NCI-H2196 treated with DMSO at 0.1 percent for 48 hours (cell line): ENCODE measurements around the gene KCNJ6.
"Not testable (repeated sequence)": the region's sequence is repeated elsewhere in the genome, so short reads cannot be mapped to it uniquely, and the experiment has no call there.

Experiments used
- DNase-seq: peaks from one replicate; lab custom pipeline; 2025; ENCODE audit not compliant: unreplicated experiment; lab: John Stamatoyannopoulos, UW

Gene KCNJ6

DNA sequence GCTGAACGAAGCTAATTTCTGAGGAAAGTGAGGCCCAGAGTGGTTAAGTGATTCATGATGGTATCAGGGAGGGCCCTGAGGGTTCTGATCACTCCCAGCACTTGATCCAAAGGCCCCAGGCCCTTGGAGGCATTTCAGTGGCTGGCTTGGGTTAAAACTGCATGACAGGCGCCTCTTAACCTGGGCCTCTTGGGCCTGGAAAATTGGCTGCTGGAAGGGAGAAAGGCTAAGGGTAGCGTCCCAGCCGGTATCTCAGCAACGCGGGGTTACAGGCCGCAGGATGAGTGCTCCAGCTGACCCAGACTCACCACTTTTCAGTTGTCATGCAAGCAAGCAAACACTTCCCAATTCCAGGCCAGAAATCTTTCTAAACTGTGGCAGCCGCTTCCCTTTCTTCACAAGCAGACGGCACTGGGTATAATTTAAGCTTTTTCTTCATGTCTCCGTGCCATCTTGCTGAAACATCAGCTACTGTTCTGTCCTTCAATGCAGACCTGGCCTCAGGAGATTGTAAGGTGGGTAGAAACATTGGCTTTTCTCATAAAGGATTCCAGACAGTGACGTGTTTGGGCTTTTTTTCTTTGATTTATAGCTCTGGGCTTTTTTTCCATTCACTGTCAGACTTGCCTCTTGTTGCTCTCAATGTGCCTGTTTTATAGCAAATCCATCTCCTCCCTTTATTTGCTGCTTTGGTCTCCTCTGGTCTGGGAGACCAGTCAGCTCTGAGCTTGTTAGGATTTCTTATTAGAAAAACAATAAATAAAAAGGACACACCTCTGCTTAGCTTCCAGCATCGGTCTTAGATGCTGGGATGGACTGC lies 229.1 kb downstream of the KCNJ6 start:
- DNase-seq = no peak

DNA sequence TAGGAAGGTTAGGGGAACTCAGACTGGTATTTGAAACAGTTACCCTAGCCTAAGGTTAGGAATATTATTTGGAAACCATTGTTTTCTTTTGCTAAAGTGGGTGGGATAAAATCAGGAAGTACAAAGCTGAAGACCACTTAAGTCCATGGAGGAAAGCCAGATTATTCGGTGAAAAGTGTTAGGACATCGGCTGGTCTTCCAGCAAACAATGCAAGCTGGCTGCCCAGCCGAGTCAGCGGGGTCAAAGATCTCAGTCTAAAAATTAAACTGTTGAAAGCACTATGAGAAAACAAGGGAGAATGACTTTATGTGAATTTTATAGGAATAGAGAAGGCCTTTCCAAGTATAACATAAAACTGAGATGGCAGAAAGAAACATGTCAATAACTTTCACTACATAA lies 231.7 kb downstream of the KCNJ6 start:
- DNase-seq = no peak

DNA sequence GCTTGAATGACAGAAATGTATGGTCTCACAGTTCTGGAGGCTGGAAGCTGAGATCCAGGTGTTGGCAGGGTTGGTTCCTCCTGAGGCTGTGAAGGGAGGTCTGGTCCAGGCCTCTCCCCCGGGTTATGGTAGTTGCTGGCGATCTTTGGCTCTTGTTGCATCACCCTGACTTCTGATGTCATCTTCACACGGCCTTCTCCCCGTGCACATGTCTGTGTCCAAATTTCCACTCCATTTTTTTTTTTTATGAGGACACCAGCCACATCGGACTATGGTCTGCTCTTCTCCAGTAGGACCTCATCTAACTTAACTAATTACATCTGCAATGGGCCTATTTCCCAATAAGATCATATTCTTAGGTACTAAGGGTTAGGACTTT lies 232.2 kb downstream of the KCNJ6 start:
- DNase-seq = no peak

DNA sequence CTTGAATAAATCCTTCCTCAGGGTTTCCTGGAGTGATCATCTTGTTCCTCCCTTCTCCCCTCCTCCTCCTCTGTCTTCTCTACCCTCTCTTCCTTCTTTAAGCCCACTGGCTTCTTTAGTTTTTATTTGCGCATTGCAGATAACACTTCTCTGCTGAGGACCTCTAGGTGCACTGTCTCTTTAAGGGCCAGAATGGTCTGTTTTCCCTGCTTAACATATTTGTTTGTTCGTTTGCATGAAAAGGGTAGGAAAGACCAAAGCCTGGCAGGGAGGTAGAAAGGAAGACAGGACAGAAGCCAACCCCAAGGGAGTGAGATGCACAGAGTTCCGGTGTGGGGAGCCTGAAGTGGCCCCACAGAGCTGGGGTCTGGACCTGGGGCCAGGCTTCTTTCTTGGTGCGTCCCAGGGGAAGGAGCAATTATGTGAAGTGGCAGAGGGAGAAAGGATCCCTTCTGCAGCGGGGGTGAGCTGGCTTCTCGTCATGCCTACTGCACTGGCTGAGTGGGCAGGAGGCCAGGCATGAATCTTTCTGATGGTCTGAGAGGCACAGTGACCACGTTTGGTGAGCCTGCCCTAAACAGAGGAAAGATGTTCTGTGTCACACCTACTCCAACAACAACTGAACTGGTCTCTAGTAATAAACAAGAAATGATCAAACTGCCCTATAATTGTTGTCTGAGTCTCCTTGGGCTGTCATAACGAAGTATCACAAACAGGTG lies 232.7 kb downstream of the KCNJ6 start:
- DNase-seq = no peak

DNA sequence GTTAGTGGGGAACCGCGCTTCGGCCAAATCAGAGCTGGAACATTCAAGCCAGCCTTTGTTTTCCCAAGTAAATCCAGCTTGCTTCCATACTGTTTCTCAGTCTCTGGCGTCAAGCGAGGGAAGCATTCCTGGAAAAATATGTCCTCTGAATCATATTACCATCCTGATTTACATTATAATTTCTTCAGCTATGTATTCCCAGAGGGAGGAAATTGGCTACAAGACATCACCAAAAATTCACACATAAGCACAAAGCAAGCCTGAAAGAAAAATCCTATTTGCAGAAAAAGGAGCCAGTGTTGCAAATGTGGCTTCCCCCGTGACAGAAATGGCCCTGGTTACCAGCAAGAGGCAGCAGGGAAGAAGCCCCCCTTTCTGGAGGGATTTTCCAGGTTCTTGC lies 233.3 kb downstream of the KCNJ6 start:
- no peak for DNase-seq

DNA sequence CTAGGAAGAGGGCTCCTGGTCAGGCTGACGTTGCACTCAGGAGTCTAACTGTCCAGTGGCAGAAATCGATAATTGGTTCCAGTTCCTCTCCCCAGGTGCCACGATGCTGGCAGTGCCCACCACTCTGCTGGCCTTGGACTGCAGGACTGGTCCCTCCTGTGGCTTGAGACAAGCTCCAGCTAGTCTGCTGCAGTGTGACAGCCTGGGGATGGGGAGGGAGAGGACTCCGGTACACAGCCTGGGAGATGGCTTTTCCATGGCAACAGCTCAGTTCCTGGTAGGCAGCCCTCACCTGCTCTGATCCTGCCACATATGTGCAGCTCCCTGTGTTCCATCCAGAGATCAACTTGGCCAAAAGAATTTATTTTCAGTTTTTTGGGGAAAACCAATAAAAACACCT lies 239.3 kb downstream of the KCNJ6 start:
- no peak for DNase-seq

DNA sequence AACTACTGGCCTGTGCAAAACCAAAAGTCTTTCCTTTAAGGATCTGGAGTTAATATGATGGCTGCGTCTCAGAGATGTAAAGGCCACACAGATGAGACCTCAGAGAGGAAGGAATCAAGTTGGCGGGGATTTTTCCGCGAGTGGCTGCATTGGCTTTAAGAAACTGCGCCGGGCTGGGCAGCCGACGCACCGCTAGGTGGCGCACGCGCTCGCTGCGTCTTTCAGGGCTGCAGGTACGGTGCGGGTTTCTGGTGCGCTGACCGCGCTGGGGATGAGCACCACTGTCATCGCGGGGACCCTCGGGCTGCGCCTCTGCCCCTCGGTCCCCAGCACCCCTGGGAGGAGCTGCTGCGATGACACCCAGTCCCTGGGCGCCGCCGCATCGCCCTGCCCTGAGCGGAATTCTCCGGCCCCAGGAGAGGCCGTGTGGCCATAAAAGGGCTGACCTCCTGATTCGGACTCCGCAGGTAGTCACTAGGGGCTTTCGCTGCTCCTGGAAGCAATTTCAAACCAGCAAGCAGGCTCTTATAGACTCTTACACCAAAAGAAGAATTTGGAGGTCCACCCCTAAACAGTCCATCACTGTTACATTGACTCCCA lies 241.0 kb downstream of the KCNJ6 start:
- DNase-seq = no peak

DNA sequence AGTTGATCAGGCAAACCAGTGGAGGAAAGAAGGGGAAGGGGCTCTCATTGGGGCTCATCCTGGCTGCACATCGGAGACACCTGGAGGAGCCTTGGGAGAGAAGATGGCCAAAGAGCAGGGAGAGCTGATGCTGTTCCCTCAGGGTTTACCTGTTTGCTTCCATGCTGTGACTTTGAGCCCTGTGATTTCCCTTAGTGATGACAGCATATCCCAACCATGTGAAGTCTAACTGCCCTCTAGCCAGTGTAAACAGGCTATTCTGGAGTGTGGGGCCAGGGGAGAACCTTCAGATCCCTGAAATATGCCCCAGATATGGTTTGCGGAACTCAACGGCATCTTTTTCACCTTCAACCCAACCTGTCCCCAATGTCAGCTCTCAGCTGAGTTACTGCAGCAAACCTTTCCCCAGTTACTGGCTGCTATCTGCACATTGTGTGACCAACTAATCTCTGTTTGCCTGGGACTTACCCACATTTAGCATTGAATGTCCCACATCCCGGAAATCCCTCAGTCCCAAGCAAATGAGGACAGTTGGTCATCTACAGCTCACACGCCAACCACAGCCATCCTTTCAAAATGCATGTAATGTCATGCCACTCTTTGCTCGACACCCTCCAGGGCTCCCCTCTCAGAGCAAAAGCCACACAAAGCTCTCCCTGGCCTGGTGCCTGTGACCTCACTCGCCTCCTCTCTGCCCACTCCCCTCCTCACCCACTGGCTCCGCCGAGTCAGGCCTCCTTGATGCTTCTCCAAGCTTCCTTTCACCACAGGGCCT lies 242.3 kb downstream of the KCNJ6 start:
- no peak for DNase-seq

DNA sequence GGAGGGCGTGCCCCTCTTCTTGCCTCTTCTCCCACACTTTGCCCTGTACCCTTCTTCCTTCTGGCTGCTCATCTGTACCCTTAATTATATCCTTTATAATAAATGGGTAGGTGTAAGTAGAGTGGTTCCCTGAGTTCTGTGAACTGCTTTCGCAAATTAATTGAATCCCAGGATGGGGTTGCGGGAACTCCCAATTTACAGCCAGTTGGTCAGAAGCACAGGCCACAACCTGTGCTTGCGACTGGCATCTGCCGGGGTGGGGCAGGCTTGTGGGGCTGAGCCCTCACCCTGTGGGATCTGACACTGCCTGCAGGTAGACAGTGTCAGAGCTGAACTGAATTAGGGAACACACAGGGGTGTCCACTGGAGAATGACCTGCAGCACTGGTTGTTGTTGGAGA lies 244.9 kb downstream of the KCNJ6 start:
- no peak for DNase-seq

DNA sequence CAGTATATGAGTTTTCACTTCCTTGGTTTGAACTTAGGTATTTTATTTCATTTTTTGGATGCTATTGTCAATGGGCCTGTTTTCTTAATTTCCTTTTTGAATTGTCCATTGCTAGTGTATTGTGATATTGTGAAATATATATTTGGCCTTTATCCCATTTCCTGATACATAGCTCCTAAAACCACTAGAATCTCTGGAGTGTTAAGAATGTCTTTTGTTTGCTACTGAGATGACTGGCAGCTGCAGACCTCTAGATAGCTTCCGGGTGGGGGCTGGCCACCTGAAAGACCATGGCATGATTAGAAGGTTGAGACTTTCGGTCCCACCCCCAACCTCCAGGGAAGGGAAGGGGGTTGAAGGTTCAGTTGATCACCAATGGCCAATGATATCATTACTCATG lies 245.4 kb downstream of the KCNJ6 start:
- DNase-seq = no peak

DNA sequence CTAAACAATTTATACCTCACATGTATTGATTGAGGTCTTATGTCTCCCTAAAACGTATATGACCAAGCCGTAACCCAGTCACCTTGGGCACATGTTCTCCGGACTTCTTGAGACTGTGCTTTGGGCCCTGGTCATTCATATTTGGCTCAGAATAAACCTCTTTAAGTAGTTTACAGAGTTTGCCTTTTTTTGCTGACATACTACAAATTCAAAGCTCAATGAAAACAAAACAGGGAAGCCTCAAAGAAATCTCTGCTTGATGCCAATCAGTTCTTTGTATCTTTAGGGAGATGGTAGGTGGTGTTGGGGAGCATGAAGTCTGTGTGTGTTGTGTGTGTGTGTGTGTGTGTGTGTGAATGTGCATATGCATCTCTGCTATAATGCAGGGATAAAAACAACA lies 247.0 kb downstream of the KCNJ6 start:
- DNase-seq = no peak

DNA sequence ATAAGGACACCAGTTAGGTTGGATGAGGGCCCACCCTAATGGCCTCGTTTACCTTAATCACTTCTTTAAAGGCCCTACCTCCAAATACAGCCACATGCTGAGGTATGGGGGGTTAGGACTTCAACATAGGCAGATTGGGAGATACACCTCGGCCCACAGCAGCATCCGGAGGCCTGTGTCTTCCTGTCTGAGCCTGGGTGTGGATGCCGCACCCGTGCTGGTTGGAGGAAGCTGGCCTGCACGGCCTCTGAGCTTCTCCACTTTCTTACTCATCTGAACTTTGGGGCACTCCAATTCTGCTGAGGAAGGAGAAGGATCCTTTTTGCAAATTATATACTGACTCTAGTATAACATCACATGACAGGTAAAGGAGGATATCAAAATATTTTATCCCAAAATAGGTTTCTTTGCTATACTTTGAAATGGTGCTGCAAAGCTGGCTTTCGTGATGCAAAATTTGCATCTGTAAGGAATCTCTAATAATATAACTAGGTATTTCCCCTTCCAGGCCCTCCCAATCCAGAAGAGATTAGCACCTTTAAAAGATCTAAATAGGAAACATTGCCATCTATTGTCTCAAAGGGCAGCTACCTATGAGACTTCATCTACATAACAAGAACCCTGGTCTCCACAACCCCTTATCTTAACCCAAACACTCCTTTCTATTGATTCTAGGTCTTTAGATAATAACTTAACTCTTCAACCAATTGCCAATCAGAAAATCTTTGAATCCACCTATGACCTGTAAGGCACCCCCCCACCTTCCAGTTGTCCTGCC lies 247.6 kb downstream of the KCNJ6 start:
- DNase-seq = no peak

DNA sequence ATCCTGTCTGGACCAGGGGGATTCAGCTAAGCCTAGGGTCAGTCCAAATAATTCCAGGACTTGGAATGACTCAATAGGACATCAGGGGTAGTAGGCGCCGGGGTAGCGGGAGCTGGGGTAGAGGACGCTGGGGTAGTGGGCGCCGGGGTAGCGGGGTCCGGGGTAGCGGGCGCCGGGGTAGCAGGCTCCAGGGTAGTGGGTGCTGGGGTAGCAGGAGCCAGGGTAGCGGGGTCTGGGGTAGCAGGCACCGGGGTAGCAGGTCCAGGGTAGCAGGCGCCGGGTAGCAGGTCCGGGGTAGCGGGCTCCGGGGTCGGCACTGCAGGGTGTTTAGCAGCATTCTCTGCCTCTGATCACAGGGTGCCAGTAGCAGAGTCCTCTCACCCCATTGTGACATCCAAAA lies 248.9 kb downstream of the KCNJ6 start:
- DNase-seq = no peak

DNA sequence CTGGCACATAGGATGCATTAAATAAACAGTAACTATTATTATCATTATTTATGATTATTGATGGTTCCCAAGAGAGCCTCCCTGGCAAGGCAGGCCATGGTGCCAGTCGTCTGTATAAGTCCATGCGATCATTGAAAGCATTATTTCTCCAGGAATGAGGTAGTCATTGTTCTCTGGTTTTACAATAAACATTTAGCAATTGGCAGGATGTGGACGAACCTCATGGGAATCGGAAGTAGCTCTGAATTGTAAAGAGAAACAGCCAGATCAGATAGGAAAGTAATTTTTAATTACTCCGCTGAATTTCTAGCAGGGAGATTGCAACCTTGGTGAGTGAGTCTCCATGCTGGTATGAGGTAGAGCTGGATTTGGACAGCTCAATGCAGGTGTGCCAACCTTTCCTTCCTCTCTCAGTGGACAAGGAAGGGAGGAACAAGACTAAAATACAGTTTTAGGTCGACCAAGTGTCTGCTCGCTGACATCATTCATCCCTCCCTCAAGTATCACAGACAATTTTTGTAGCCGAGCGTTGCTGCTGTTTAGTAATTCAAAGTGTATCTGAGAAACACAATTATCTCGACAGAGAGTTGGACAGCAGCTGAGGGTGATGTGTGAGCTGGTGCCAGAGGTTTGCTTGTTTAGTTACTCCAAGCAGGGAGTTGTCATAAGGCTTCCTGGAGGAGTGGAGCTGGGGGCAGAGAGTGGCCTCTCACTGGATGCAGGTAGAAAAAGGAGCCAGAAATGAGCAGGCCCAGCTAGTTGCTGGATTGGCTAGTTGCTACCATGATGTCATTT lies 250.8 kb downstream of the KCNJ6 start:
- DNase-seq = no peak

DNA sequence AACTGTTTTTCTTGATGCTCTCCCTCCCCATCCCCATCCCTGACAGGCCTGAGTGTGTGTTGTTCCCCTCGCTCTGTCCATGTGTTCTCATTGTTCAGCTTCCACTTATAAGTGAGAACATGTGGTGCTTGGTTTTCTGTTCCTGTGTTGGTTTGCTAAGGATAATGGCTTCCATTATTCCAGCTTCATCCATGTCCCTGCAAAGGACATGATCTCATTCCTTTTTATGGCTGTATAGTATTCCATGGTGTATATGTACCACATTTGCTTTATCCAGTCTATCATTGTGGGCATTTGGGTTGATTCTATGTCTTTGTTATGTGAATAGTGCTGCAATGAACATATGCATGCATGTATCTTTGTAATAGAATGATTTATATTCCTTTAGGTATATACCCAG lies 254.0 kb downstream of the KCNJ6 start:
- DNase-seq = not testable (repeated sequence)

DNA sequence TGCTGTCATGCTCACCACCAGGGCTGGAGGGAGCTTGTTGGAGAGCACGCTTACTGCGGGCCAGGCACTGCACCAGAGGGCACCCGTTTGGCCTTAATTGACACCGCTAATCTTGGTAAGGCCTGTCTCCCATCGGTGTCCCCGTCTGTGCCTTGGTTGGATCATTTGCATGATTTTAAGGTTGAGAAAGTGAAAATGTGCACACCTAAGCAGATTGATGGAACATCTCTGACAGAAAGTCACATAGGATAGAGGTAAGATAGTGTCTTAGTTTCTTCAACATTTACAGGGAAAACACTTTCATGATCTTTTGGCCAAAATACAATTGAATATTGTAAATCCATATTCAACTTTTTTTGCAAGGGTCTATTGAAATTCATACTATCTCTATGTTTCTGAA lies 255.5 kb downstream of the KCNJ6 start:
- no peak for DNase-seq

DNA sequence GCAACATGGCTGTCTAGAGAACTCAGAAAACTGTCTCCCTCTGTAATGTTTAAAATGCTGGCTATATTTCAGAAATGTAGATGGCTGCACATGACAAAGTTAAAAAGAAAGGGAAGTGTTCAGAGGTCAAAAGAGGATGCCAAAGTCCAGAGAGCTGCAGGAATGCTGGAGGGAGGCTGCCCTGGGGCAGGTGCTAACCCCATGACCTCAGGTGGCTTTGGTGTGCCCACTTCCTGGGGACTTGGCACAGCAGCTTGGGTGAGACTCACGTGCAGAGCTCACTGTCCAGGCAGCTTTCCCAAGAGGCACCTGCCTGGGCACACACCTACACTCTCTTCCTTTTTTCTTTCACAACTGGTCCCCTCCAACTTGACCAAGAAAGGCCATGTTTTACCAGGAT lies 256.4 kb downstream of the KCNJ6 start:
- DNase-seq = no peak

DNA sequence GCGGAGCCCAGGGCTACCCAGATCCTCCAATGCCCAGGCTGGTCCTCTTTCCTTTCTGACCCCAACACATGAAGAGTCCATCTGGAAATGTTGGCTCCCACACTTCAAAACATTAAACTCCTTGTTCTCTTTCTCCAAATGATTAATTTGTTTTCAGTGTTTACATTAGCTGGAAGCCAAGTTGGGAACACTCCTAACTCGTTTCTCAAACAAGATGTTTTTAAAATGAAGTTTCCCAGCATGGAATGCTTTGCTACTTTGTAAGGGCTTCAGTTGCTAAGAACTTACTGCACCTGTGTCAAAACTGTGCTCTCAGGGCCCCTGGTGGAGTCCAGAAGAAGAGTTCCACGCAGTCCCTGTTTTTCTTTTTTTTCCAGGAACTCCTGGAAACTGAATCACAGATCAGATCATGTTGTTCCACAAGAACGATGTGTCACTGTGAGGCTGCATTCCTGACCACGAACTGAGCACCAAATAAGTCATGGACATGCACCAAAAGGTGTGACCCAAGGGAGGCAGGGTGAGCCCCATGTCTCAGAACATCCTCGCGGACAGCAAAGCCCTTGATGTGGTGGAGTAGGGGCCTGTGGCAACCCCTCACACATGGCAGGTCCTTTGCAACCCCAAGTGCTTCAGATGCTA lies 257.3 kb downstream of the KCNJ6 start:
- no peak for DNase-seq

DNA sequence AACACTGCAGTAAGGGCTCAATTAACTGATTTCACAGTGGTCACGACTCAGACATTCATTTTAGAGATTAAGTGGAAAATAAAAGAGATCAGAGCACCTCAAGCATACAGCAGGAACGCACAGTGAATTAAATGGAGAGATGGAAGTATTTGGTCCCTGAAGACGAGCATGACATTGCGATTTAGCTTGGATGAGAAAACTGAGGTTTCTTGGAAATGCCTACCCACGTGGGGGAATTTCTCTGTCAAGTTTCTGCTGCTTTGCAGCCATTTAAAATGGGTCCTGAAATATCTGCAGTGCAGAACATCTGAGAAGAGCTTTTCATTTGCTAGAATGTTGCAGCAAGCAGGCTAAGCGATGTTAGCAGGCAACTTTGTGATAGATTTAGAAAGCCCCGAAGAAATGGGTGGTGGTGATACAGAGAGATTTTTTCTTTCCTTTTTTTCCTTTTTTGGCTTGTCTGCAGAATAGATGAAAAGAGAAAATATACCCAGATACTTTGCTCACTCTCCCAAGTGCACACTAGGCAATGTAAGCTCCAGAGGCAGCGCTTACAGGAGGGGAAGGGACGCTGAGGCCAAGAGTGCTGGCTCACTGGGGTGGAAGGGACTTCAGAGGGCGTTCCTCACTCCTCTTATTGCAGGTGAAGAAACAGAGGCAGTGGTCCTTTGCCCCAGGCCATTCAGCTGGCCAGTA lies 258.0 kb downstream of the KCNJ6 start:
- no peak for DNase-seq
